SK-N-SH (cell line): ENCODE data around the gene XRN2. TPM values are rescaled to one million over a fixed set of nuclear protein-coding genes. Genes with fewer than 3 reads are reported as not detected.

Experiments
- CTCF ChIA-PET: fragments of 300-600, 350-600 bp; formaldehyde crosslinking; extraction: SDS; loops from one replicate; lab custom pipeline; 2021; lab: Yijun Ruan, JAX
- POLR2A ChIA-PET: fragments of 350-600 bp; sonication (Branson Sonifier 250); formaldehyde crosslinking; extraction: SDS; loops from one replicate; lab custom pipeline; 2020; ENCODE audit warnings: antibody characterized with exemption, inconsistent platforms; lab: Yijun Ruan, JAX
- DNase-seq: peaks from one replicate; pipeline ENCODE4 v3.0.0; 2012
- H2AFZ ChIP-seq: fragments of 200-600 bp; sonication (generic); 2 replicates; pipeline ENCODE4 v1.8.1; 2016; ENCODE audit warnings: antibody characterized with exemption, mild to moderate bottlenecking, low read depth
- H3F3A ChIP-seq: fragments of 200-600 bp; sonication (generic); replicated peaks from 2 replicates; pipeline ENCODE3; 2016; ENCODE audit warnings: antibody characterized with exemption, mild to moderate bottlenecking; ENCODE audit not compliant: insufficient read depth
- H3K27ac ChIP-seq, 2 experiments: fragments of 200-500 bp in 1 of 2; fragments of 200-600 bp in 1 of 2; sonication (Bioruptor generic) in 1 of 2; sonication (generic), shearing (Covaris generic) in 1 of 2; 2 replicates each; pipeline versions ENCODE4 v1.5.1 to v1.6.1; 2014 to 2016; ENCODE audit warnings: low read depth in 2 of 2, inconsistent platforms in 1 of 2, low read length in 1 of 2, mild to moderate bottlenecking in 1 of 2, mixed read lengths in 1 of 2
- H3K27me3 ChIP-seq: fragments of 200-600 bp; sonication (generic), shearing (Covaris generic); 2 replicates; pipeline ENCODE4 v1.6.1; 2016; ENCODE audit warnings: mixed run types; ENCODE audit not compliant: insufficient read depth
- H3K36me3 ChIP-seq, 2 experiments: fragments of 200-500 bp in 1 of 2; fragments of 200-600 bp in 1 of 2; sonication (Bioruptor generic) in 1 of 2; sonication (generic) in 1 of 2; replicated peaks in 1 of 2; 2 replicates each; pipeline versions ENCODE3 to v1.5.1; 2014 to 2016; ENCODE audit warnings: low read length in 1 of 2, mild to moderate bottlenecking in 1 of 2; ENCODE audit not compliant: insufficient read depth in 2 of 2, control insufficient read depth in 1 of 2
- H3K4me1 ChIP-seq, 2 experiments: fragments of 200-500 bp in 1 of 2; fragments of 200-600 bp in 1 of 2; sonication (Bioruptor generic) in 1 of 2; sonication (generic), shearing (Covaris generic) in 1 of 2; 2 replicates each; pipeline versions ENCODE4 v1.5.1 to v1.6.1; 2014 to 2016; ENCODE audit warnings: low read depth in 1 of 2, low read length in 1 of 2, mixed run types in 1 of 2; ENCODE audit not compliant: insufficient read depth in 2 of 2, control insufficient read depth in 1 of 2
- H3K4me2 ChIP-seq: fragments of 200-600 bp; sonication (generic), shearing (Covaris generic); 2 replicates; pipeline ENCODE4 v1.6.1; 2017; ENCODE audit warnings: mixed run types
- H3K4me3 ChIP-seq, 2 experiments: fragments of 200-500 bp in 1 of 2; fragments of 200-600 bp in 1 of 2; sonication (Bioruptor generic) in 1 of 2; sonication (generic), shearing (Covaris generic) in 1 of 2; 2 replicates each; pipeline versions ENCODE4 v1.5.1 to v1.8.1; 2014 to 2016; ENCODE audit warnings: low read depth in 2 of 2, inconsistent platforms in 1 of 2, low read length in 1 of 2, mild to moderate bottlenecking in 1 of 2, mixed read lengths in 1 of 2, moderate library complexity in 1 of 2
- H3K79me2 ChIP-seq: fragments of 200-600 bp; sonication (generic); 2 replicates; pipeline ENCODE4 v1.8.1; 2017; ENCODE audit warnings: mild to moderate bottlenecking; ENCODE audit not compliant: insufficient read depth
- H3K9ac ChIP-seq: fragments of 200-600 bp; sonication (generic); 2 replicates; pipeline ENCODE4 v1.6.1; 2017; ENCODE audit warnings: mixed run types
- H3K9me2 ChIP-seq: fragments of 200-600 bp; sonication (generic); 2 replicates; pipeline ENCODE4 v1.6.1; 2017; ENCODE audit warnings: mixed run types
- H3K9me3 ChIP-seq: fragments of 200-600 bp; sonication (generic); 2 replicates; pipeline ENCODE4 v1.6.1; 2017; ENCODE audit warnings: mixed run types, mild to moderate bottlenecking, moderate library complexity
- H4K20me1 ChIP-seq: fragments of 200-600 bp; sonication (generic); 2 replicates; pipeline ENCODE4 v1.6.1; 2017; ENCODE audit warnings: mild to moderate bottlenecking, mixed run types; ENCODE audit not compliant: insufficient read depth
- EZH2phosphoT487 ChIP-seq: fragments of 200-600 bp; sonication (generic); IDR thresholded peaks from 2 replicates; pipeline ENCODE4 v1.6.1; 2017; ENCODE audit warnings: low read depth, mixed run types, mild to moderate bottlenecking, antibody characterized with exemption, moderate library complexity, borderline replicate concordance
- IRF3 ChIP-seq: fragments of 150-350 bp; IDR thresholded peaks from 2 replicates; pipeline ENCODE4 v1.6.1; 2016; ENCODE audit warnings: mild to moderate bottlenecking, low read depth, low read length
- MAX ChIP-seq: IDR thresholded peaks from 2 replicates; pipeline ENCODE4 v1.4.0; 2012; ENCODE audit warnings: low read depth
- NFIC ChIP-seq: IDR thresholded peaks from 2 replicates; pipeline ENCODE4 v1.4.0; 2012; ENCODE audit warnings: borderline replicate concordance
- POLR2AphosphoS5 ChIP-seq: IDR thresholded peaks from 2 replicates; pipeline ENCODE4 v1.6.1; 2012; ENCODE audit warnings: low read depth, low read length
- RFX5 ChIP-seq: IDR thresholded peaks from 2 replicates; pipeline ENCODE4 v1.6.1; 2012; ENCODE audit warnings: mild to moderate bottlenecking, improper control_type of control experiment, low read length
- TAF1 ChIP-seq: IDR thresholded peaks from 2 replicates; pipeline ENCODE4 v1.6.1; 2012; ENCODE audit warnings: low read depth, mild to moderate bottlenecking, low read length, moderate library complexity, borderline replicate concordance
- TEAD4 ChIP-seq: IDR thresholded peaks from 2 replicates; pipeline ENCODE4 v1.4.0; 2012; ENCODE audit warnings: mild to moderate bottlenecking, borderline replicate concordance; ENCODE audit not compliant: insufficient read depth
- USF2 ChIP-seq: fragments of 150-350 bp; IDR thresholded peaks from 2 replicates; pipeline ENCODE4 v1.6.1; 2017; ENCODE audit warnings: antibody characterized with exemption, low read length, low read depth, borderline replicate concordance
- ZBTB33 ChIP-seq: IDR thresholded peaks from 2 replicates; pipeline ENCODE4 v1.4.0; 2012; ENCODE audit warnings: low read depth, borderline replicate concordance
- WGBS: methylation state at CpG from one replicate; pipeline ENCODE4 v1.1.6; 2017; ENCODE audit warnings: low lambda C conversion rate; 5-methylcytosine and 5-hydroxymethylcytosine counted together
- polyA plus RNA-seq, 3 experiments: library from polyadenylated mRNA; depleted of rRNA; stranded (reverse); fragments of >200 nt; gene quantifications; 2 replicates each; pipeline ENCODE4 v1.2.3, GENCODE V29; 2012

XRN2 gene
- polyA plus RNA-seq, 1 of the 3 experiments (the other 2 are of a cell fraction) = 44.5 TPM

- TF ChIP-seq TEAD4 = no peak
Observed at GRCh38 chr20:21269772-21270171, 33.4 kb upstream of the XRN2 start (continued).

- no peaks in the 10 kb centered on the region for H3K9me2 ChIP-seq
- H4K20me1 ChIP-seq = no peaks in the 10 kb centered on the region
- no peak for TF ChIP-seq MAX
- TF ChIP-seq IRF3 = no peak
- no peak for TF ChIP-seq TAF1
- H3K9me3 ChIP-seq = no peaks in the 10 kb centered on the region
- no peaks in the 10 kb centered on the region; a peak in 1 of 4 replicates for H3K4me1 ChIP-seq
- H3K27me3 ChIP-seq = peaks cover 23% of the 10 kb centered on the region
- no peaks in the 10 kb centered on the region for H3K79me2 ChIP-seq
- 61% methylated on average over 8 of the region's 8 CpGs for WGBS
- no peak for DNase-seq
- ChIA-PET POLR2A (no interaction called here), CTCF (interaction anchor here (2.1 kb wide), 1 partner anchor 35 kb away, joined by 6 read pairs; no protein-coding TSS in a partner anchor)
- H3K36me3 ChIP-seq = no peaks in the 10 kb centered on the region
- H2AFZ ChIP-seq = no peak overlapping the region
- H3K9ac ChIP-seq = no peak overlapping the region
- no peaks in the 10 kb centered on the region for H3F3A ChIP-seq
- no peak overlapping the region for H3K4me2 ChIP-seq
- H3K27ac ChIP-seq = no peak overlapping the region
- H3K4me3 ChIP-seq = no peak overlapping the region
Observed at GRCh38 chr20:21270806-21271205, 32.3 kb upstream of the XRN2 start.

- Histone ChIP-seq H3K9me2 (no peaks in the 10 kb centered on the region), H3K4me2 (no peak overlapping the region), H3K27me3 (peaks cover 17% of the 10 kb centered on the region), H3K79me2 (no peaks in the 10 kb centered on the region), H3K9me3 (no peaks in the 10 kb centered on the region), H3K4me1 (no peaks in the 10 kb centered on the region; a peak in 1 of 4 replicates), H3K27ac (no peak overlapping the region), H4K20me1 (no peaks in the 10 kb centered on the region), H3K9ac (no peak overlapping the region), H3F3A (no peaks in the 10 kb centered on the region), H3K4me3 (no peak overlapping the region), H3K36me3 (no peaks in the 10 kb centered on the region), H2AFZ (no peak overlapping the region)
- no peak for TF ChIP-seq RFX5
- TF ChIP-seq EZH2phosphoT487 = no peak
- no peak for TF ChIP-seq NFIC
- TF ChIP-seq ZBTB33 = no peak
- TF ChIP-seq POLR2AphosphoS5 = no peak
- TF ChIP-seq USF2 = no peak
- ChIA-PET CTCF (interaction anchor here (0.7 to 3.8 kb wide), 3 partner anchors 37 to 447 kb away, joined by 4 to 16 read pairs (median 5); no protein-coding TSS in a partner anchor), POLR2A (no interaction called here)
- no peak for DNase-seq
Observed at GRCh38 chr20:21272279-21272678, 30.9 kb upstream of the XRN2 start.
